ENCODE results near the gene AFF1.

The AFF1 gene

GRCh38 chr4:87108142-87108546, 173.3 kb downstream of the AFF1 start:
- H3K4me3 ChIP-seq (ENCODE audit: control insufficient read depth, low read depth, low read length), result peak overlapping the region; percentile 9
- peak; percentile 95 for DNase-seq (ENCODE audit: low read depth)
- peak; percentile 11 for TF ChIP-seq CTCF (conservative IDR thresholded peaks at IDR 0.05; ENCODE audit: control insufficient read depth, insufficient read depth, low read depth, low read length)

- no peak for TF ChIP-seq CTCF (conservative IDR thresholded peaks at IDR 0.05; ENCODE audit: control insufficient read depth, insufficient read depth, low read depth, low read length)
- no peak overlapping the region for H3K4me3 ChIP-seq (ENCODE audit: control insufficient read depth, low read depth, low read length)
- no peak for DNase-seq (ENCODE audit: low read depth)
These were observed 174.3 kb downstream of the AFF1 start for GRCh38 chr4:87109121-87109520.

- no peak for DNase-seq (ENCODE audit: low read depth)
- H3K4me3 ChIP-seq (ENCODE audit: control insufficient read depth, low read depth, low read length), result no peak overlapping the region
- no peak for TF ChIP-seq CTCF (conservative IDR thresholded peaks at IDR 0.05; ENCODE audit: control insufficient read depth, insufficient read depth, low read depth, low read length)
These were observed 175.1 kb downstream of the AFF1 start for GRCh38 chr4:87109945-87110344.

- TF ChIP-seq CTCF (conservative IDR thresholded peaks at IDR 0.05; ENCODE audit: control insufficient read depth, insufficient read depth, low read depth, low read length), result no peak
- H3K4me3 ChIP-seq (ENCODE audit: control insufficient read depth, low read depth, low read length), result no peak overlapping the region
- no peak for DNase-seq (ENCODE audit: low read depth)
These were observed 177.3 kb downstream of the AFF1 start for GRCh38 chr4:87112063-87112462.

- no peak overlapping the region for H3K4me3 ChIP-seq (ENCODE audit: control insufficient read depth, low read depth, low read length)
- TF ChIP-seq CTCF (conservative IDR thresholded peaks at IDR 0.05; ENCODE audit: control insufficient read depth, insufficient read depth, low read depth, low read length), result no peak
- DNase-seq (ENCODE audit: low read depth), result no peak
These were observed 179.6 kb downstream of the AFF1 start for GRCh38 chr4:87114245-87115062.

- no peak for TF ChIP-seq CTCF (conservative IDR thresholded peaks at IDR 0.05; ENCODE audit: control insufficient read depth, insufficient read depth, low read depth, low read length)
- DNase-seq (ENCODE audit: low read depth), result no peak
- H3K4me3 ChIP-seq (ENCODE audit: control insufficient read depth, low read depth, low read length), result no peak overlapping the region
These were observed 181.4 kb downstream of the AFF1 start for GRCh38 chr4:87116231-87116630.
